GM21786 (cell line): ENCODE measurements around the gene RPS24.
A peak's percentile ranks its signal among the peaks of the same experiment; 100 is the strongest.
"Not testable (repeated sequence)": the region's sequence is repeated elsewhere in the genome, so short reads cannot be mapped to it uniquely, and the experiment has no call there.

ENCODE experiments used
- ATAC-seq: cut with Tn5 transposase; IDR thresholded peaks from one replicate; pipeline ENCODE4 v1.9.1; 2021; ENCODE audit not compliant: unreplicated experiment

The RPS24 gene

GRCh38 chr10:78033637-78034470 lies at the start of gene RPS24:
RPS24 (plus strand) TSS chr10:78033863; CDS start chr10:78033902, 39 bp downstream.
- peak; percentile 83 for ATAC-seq

GRCh38 chr10:77984986-77985385 lies 48.7 kb upstream of the RPS24 start:
- ATAC-seq: no peak

GRCh38 chr10:77987671-77988255 lies 45.9 kb upstream of the RPS24 start:
- ATAC-seq: no peak

- no peak for ATAC-seq
Measured at GRCh38 chr10:77989081-77989724, 44.5 kb upstream of the RPS24 start.

GRCh38 chr10:77993620-77994019 lies 40.0 kb upstream of the RPS24 start:
- no peak for ATAC-seq

- ATAC-seq: not testable (repeated sequence)
Measured at GRCh38 chr10:77998780-77999179, 34.9 kb upstream of the RPS24 start.

GRCh38 chr10:78000206-78000605 lies 33.5 kb upstream of the RPS24 start:
- ATAC-seq: no peak

GRCh38 chr10:78000956-78001472 lies 32.6 kb upstream of the RPS24 start:
- ATAC-seq: no peak

GRCh38 chr10:78002541-78003288 lies 30.9 kb upstream of the RPS24 start:
- ATAC-seq: no peak

- no peak for ATAC-seq
Measured at GRCh38 chr10:78004215-78005026, 29.2 kb upstream of the RPS24 start.

GRCh38 chr10:78007172-78007571 lies 26.5 kb upstream of the RPS24 start:
- ATAC-seq: no peak

- no peak for ATAC-seq
Measured at GRCh38 chr10:78009662-78010061, 24.0 kb upstream of the RPS24 start.

- no peak for ATAC-seq
Measured at GRCh38 chr10:78010278-78010677, 23.4 kb upstream of the RPS24 start.

- ATAC-seq: no peak
Measured at GRCh38 chr10:78011065-78011464, 22.6 kb upstream of the RPS24 start.

GRCh38 chr10:78013564-78013963 lies 20.1 kb upstream of the RPS24 start:
- no peak for ATAC-seq

- ATAC-seq: no peak
Measured at GRCh38 chr10:78015546-78015945, 18.1 kb upstream of the RPS24 start.

- ATAC-seq: no peak
Measured at GRCh38 chr10:78017856-78018255, 15.8 kb upstream of the RPS24 start.

- no peak for ATAC-seq
Measured at GRCh38 chr10:78019264-78019663, 14.4 kb upstream of the RPS24 start.

GRCh38 chr10:78021201-78021600 lies 12.5 kb upstream of the RPS24 start:
- ATAC-seq: no peak

- no peak for ATAC-seq
Measured at GRCh38 chr10:78023741-78024140, 9.9 kb upstream of the RPS24 start.
